ENCODE results near the gene PGAP1. TPM values are rescaled to one million over a fixed set of nuclear protein-coding genes. Genes with fewer than 3 reads are reported as not detected.

Gene PGAP1
- total RNA-seq, 2 experiments from 2014 or later: 53.6 to 63.6 TPM

- Mint-ChIP-seq H3K4me1 (no peaks in the 10 kb centered on the region), H3K36me3 (ENCODE audit: low read depth) (no peaks in the 10 kb centered on the region), H3K9me3 (no peaks in the 10 kb centered on the region), H3K27ac (no peak overlapping the region), H3K4me3 (no peak overlapping the region), H3K27me3 (no peaks in the 10 kb centered on the region)
- ChIA-PET CTCF (interaction anchor here (0.8 to 1.5 kb wide), 3 partner anchors 19 to 121 kb away, joined by 3 to 4 read pairs (median 3); no protein-coding TSS in a partner anchor), POLR2A (interaction anchor here (0.8 kb wide), 1 partner anchor 28 kb away, joined by 3 read pairs; no protein-coding TSS in a partner anchor)
- DNase-seq: no peak
Observed at GRCh38 chr2:196935432-196935831, 8.9 kb upstream of the PGAP1 start.

DNA sequence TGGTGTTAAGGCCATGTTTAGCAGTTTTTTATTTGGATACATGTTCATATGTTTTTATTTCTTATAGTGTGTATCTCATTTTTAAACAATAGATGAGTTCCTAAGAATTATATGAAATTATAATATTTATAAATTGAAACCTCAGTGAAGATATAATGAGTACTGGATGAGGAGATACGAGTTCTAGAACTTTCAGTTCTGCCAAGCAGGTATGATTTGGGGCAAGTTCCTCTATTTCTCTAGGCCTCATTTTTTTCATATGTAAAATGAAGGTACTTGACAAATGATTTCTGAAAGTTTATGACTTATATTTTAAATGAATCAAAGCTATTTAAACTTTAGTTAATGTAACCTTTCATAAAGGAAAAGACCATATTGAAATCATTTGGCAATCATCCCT is 8.2 kb upstream of the PGAP1 start:
- POLR2A ChIA-PET: interaction anchor here (0.8 to 1.1 kb wide), 2 partner anchors 29 to 54 kb away, joined by 3 read pairs; no protein-coding TSS in a partner anchor
- no peak overlapping the region for H3K27ac Mint-ChIP-seq
- no peaks in the 10 kb centered on the region for H3K27me3 Mint-ChIP-seq

GRCh38 chr2:196931555-196931954 is 5.0 kb upstream of the PGAP1 start:
- ChIA-PET CTCF (interaction anchor here (1.4 kb wide), 1 partner anchor 16 kb away, joined by 3 read pairs; no protein-coding TSS in a partner anchor), POLR2A (interaction anchor here (2.5 kb wide), 1 partner anchor 16 kb away, joined by 10 read pairs; no protein-coding TSS in a partner anchor)
- DNase-seq: no peak
- Mint-ChIP-seq H3K4me3 (no peak overlapping the region), H3K27ac (no peak overlapping the region), H3K4me1 (peaks cover 15% of the 10 kb centered on the region), H3K9me3 (peaks cover 5% of the 10 kb centered on the region), H3K27me3 (no peaks in the 10 kb centered on the region), H3K36me3 (ENCODE audit: low read depth) (peaks cover 11% of the 10 kb centered on the region)

More for the DNA sequence above, 8.2 kb upstream of the PGAP1 start:
- DNase-seq: no peak
- H3K9me3 Mint-ChIP-seq: no peaks in the 10 kb centered on the region
- CTCF ChIA-PET: interaction anchor here (0.8 to 1.2 kb wide), 2 partner anchors 18 to 46 kb away, joined by 3 to 4 read pairs; no protein-coding TSS in a partner anchor
- H3K4me3 Mint-ChIP-seq: no peak overlapping the region
- no peaks in the 10 kb centered on the region for H3K36me3 Mint-ChIP-seq (ENCODE audit: low read depth)
- no peaks in the 10 kb centered on the region for H3K4me1 Mint-ChIP-seq

DNA sequence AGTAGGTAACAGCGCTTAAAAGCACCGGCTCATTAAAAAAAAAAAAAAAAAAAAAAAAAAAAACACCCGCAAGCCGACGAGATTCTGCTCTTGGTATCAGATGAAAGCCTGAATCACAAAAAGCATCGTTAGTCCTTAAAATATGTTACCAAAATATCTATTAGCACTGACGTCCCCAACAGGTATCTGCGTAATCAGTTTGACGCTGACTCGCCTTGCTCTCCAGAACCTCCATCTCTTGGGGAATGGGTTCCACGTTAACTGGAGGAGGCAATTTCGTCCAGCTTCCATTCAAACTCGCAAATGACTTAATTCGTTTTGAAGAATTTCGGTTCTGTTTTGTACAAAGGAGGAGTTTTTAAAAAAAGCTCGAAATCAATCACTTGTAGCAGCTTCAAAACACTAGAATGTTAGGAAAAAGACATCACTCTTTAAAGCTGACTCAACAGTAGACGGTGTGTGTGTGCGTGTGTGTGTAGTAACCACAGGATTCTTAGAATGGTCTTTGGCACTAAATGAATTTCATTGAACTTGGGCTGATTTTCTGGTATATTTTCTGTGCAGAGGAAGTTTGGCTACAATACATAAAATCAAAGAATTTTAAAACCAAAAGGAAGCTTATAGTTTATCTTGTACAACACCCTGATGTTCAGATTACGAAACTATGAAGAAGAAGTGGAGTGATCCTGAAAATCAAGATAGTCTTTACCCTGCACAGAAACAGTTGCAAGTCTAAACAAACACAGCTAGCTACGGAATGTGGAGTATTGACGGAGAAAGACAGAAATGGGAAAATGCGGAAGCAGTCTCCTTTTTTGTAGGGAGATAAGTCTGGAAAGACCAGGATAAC is 1.1 kb upstream of the PGAP1 start:
- H3K4me1 Mint-ChIP-seq: peaks cover 30% of the 10 kb centered on the region
- CTCF ChIA-PET: interaction anchor here (0.6 to 3.0 kb wide), 6 partner anchors 10 to 381 kb away, joined by 3 to 18 read pairs (median 3); no protein-coding TSS in a partner anchor
- H3K27me3 Mint-ChIP-seq: no peaks in the 10 kb centered on the region
- POLR2A ChIA-PET: interaction anchor here (0.6 to 6.0 kb wide), 41 partner anchors 9 to 777 kb away, joined by 3 to 136 read pairs (median 5); partner anchors contain the start of genes ANKRD44, COQ10B, GTF3C3 and HSPE1
- peak overlapping the region; percentile 93 for H3K4me3 Mint-ChIP-seq
- H3K27ac Mint-ChIP-seq: peak overlapping the region; percentile 99
- H3K36me3 Mint-ChIP-seq (ENCODE audit: low read depth): peaks cover 38% of the 10 kb centered on the region
- DNase-seq: peak; percentile 71
- H3K9me3 Mint-ChIP-seq: peaks cover 5% of the 10 kb centered on the region

GRCh38 chr2:196925768-196926561 is 542 bp downstream of the PGAP1 start:
- ChIA-PET POLR2A (interaction anchor here (0.7 to 6.0 kb wide), 16 partner anchors 8 to 383 kb away, joined by 3 to 136 read pairs (median 15); partner anchors contain the start of genes ANKRD44 and GTF3C3), CTCF (interaction anchor here (0.7 to 3.0 kb wide), 3 partner anchors 8 to 35 kb away, joined by 3 to 18 read pairs (median 3); no protein-coding TSS in a partner anchor)
- peak overlapping the region; percentile 93 for H3K4me3 Mint-ChIP-seq
- H3K4me1 Mint-ChIP-seq: peaks cover 44% of the 10 kb centered on the region
- peaks cover 5% of the 10 kb centered on the region for H3K9me3 Mint-ChIP-seq
- H3K27me3 Mint-ChIP-seq: no peaks in the 10 kb centered on the region
- DNase-seq: peak; percentile 42
- peak overlapping the region; percentile 99 for H3K27ac Mint-ChIP-seq
- H3K36me3 Mint-ChIP-seq (ENCODE audit: low read depth): peaks cover 48% of the 10 kb centered on the region

DNA sequence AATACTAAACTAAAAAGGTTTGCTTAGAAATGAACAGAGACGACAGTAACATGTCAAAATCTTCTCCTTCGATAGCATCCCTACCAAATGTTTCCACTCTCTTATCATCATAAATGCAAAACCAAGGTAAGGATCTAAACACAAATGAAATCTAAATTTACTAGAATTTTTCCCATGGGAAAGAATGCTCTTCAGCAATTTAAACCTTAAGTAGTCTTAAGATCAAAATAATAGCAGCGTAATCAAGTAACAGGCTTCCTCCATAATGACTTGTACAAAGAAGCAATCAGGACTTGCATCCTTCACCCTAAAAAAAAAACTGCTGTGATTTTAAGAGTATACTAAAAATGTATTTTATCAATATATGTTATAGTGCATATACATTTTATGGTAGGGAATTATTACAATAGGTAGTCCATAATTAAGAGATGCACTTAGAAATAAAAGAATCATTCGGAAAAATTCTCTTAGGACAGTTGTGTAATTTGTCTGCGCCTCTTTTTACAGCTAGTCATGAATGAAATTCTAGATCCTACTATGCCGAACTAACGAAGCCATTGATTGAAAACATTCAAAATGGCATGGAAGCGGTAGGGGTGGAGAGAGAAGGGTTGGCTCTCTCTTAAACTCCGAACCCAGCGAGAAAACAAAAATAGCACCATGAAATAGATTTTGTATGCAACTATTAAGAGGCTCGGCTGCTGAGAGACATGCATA is 1.3 kb downstream of the PGAP1 start:
- ChIA-PET CTCF (interaction anchor here (1.0 to 3.0 kb wide), 6 partner anchors 9 to 575 kb away, joined by 3 to 18 read pairs (median 4); partner anchors contain the start of genes HSPD1 and HSPE1), POLR2A (interaction anchor here (0.9 to 6.0 kb wide), 14 partner anchors 7 to 383 kb away, joined by 3 to 136 read pairs (median 16); partner anchors contain the start of genes ANKRD44 and GTF3C3)
- Mint-ChIP-seq H3K9me3 (peaks cover 5% of the 10 kb centered on the region), H3K36me3 (ENCODE audit: low read depth) (peaks cover 54% of the 10 kb centered on the region), H3K4me3 (peak overlapping the region; percentile 93), H3K4me1 (peaks cover 49% of the 10 kb centered on the region), H3K27me3 (no peaks in the 10 kb centered on the region), H3K27ac (peak overlapping the region; percentile 99)
- no peak for DNase-seq

- DNase-seq: no peak
- Mint-ChIP-seq H3K27me3 (no peaks in the 10 kb centered on the region), H3K9me3 (peaks cover 3% of the 10 kb centered on the region), H3K4me3 (peak overlapping the region; percentile 93), H3K27ac (peak overlapping the region; percentile 58), H3K36me3 (ENCODE audit: low read depth) (peaks cover 63% of the 10 kb centered on the region), H3K4me1 (peaks cover 53% of the 10 kb centered on the region)
- POLR2A ChIA-PET: interaction anchor here (0.6 to 6.0 kb wide), 5 partner anchors 9 to 184 kb away, joined by 3 to 136 read pairs (median 17); partner anchors contain the start of gene GTF3C3
- CTCF ChIA-PET: interaction anchor here (1.0 to 1.7 kb wide), 4 partner anchors 8 to 576 kb away, joined by 3 to 6 read pairs (median 4); partner anchors contain the start of genes HSPD1 and HSPE1
Observed at GRCh38 chr2:196924051-196924450, 2.5 kb downstream of the PGAP1 start.

GRCh38 chr2:196918927-196919326 is 7.6 kb downstream of the PGAP1 start:
- H3K27me3 Mint-ChIP-seq: no peaks in the 10 kb centered on the region
- DNase-seq: no peak
- peak overlapping the region; percentile 2 for H3K27ac Mint-ChIP-seq
- peaks cover 74% of the 10 kb centered on the region for H3K4me1 Mint-ChIP-seq
- no peak overlapping the region for H3K4me3 Mint-ChIP-seq
- CTCF ChIA-PET: no interaction called here
- peaks cover 8% of the 10 kb centered on the region for H3K9me3 Mint-ChIP-seq
- POLR2A ChIA-PET: interaction anchor here (2.1 kb wide), 1 partner anchor 8 kb away, joined by 15 read pairs; the partner anchor contains the start of gene PGAP1
- peaks cover 85% of the 10 kb centered on the region for H3K36me3 Mint-ChIP-seq (ENCODE audit: low read depth)

- H3K27ac Mint-ChIP-seq: no peak overlapping the region
- DNase-seq: no peak
- H3K36me3 Mint-ChIP-seq (ENCODE audit: low read depth): peaks cover 84% of the 10 kb centered on the region
- no peak overlapping the region for H3K4me3 Mint-ChIP-seq
- ChIA-PET CTCF (interaction anchor here (0.6 to 1.0 kb wide), 2 partner anchors 8 to 10 kb away, joined by 3 read pairs; partner anchors contain the start of gene PGAP1), POLR2A (interaction anchor here (2.1 kb wide), 1 partner anchor 9 kb away, joined by 15 read pairs; the partner anchor contains the start of gene PGAP1)
- H3K9me3 Mint-ChIP-seq: peaks cover 8% of the 10 kb centered on the region
- H3K4me1 Mint-ChIP-seq: peaks cover 70% of the 10 kb centered on the region
- H3K27me3 Mint-ChIP-seq: no peaks in the 10 kb centered on the region
Observed at GRCh38 chr2:196917802-196918201, 8.7 kb downstream of the PGAP1 start.

GRCh38 chr2:196915507-196916189 is 10.9 kb downstream of the PGAP1 start:
- peak overlapping the region; percentile 95 for H3K27ac Mint-ChIP-seq
- H3K36me3 Mint-ChIP-seq (ENCODE audit: low read depth): peaks cover 84% of the 10 kb centered on the region
- H3K4me1 Mint-ChIP-seq: peaks cover 57% of the 10 kb centered on the region
- ChIA-PET CTCF (interaction anchor here (0.7 to 2.9 kb wide), 6 partner anchors 9 to 463 kb away, joined by 3 to 18 read pairs (median 4); partner anchors contain the start of gene PGAP1), POLR2A (interaction anchor here (0.9 to 3.9 kb wide), 13 partner anchors 10 to 601 kb away, joined by 3 to 136 read pairs (median 4); partner anchors contain the start of genes COQ10B, GTF3C3, MOB4 and PGAP1)
- peak overlapping the region; percentile 55 for H3K4me3 Mint-ChIP-seq
- no peaks in the 10 kb centered on the region for H3K27me3 Mint-ChIP-seq
- DNase-seq: no peak
- H3K9me3 Mint-ChIP-seq: peaks cover 12% of the 10 kb centered on the region

All from activated CD4-positive, alpha-beta memory T cell treated with anti-CD3 and anti-CD28 coated beads, Interleukin-2, amount 10 ng/mL, durations not matched to agents 7 days and 5 days (primary cell).